HG03025 (cell line): ENCODE measurements around the gene MKI67.

ENCODE experiments used
- ATAC-seq: cut with Tn5 transposase; IDR thresholded peaks from one replicate; pipeline ENCODE4 v1.9.1; 2021; ENCODE audit warnings: mild to moderate bottlenecking, moderate library complexity; ENCODE audit not compliant: unreplicated experiment, low FRiP score

Gene MKI67

GRCh38 chr10:128056303-128057050 is 69.7 kb downstream of the MKI67 start:
- ATAC-seq: no peak

- ATAC-seq: no peak
Measured at GRCh38 chr10:128055061-128055868, 71.0 kb downstream of the MKI67 start.

GRCh38 chr10:128054163-128054970 is 71.9 kb downstream of the MKI67 start:
- no peak for ATAC-seq

GRCh38 chr10:128053356-128053755 is 72.9 kb downstream of the MKI67 start:
- ATAC-seq: no peak

- no peak for ATAC-seq
Measured at GRCh38 chr10:128052696-128053095, 73.5 kb downstream of the MKI67 start.

- ATAC-seq: no peak
Measured at GRCh38 chr10:128051548-128051947, 74.7 kb downstream of the MKI67 start.

- no peak for ATAC-seq
Measured at GRCh38 chr10:128050936-128051335, 75.3 kb downstream of the MKI67 start.

- ATAC-seq: no peak
Measured at GRCh38 chr10:128050121-128050516, 76.1 kb downstream of the MKI67 start.

GRCh38 chr10:128049226-128050120 is 76.8 kb downstream of the MKI67 start:
- ATAC-seq: no peak

GRCh38 chr10:128048819-128049210 is 77.4 kb downstream of the MKI67 start:
- ATAC-seq: no peak

- no peak for ATAC-seq
Measured at GRCh38 chr10:128047991-128048818, 78.0 kb downstream of the MKI67 start.

GRCh38 chr10:128047351-128047750 is 78.9 kb downstream of the MKI67 start:
- ATAC-seq: peak; percentile 96

- ATAC-seq: no peak
Measured at GRCh38 chr10:128046953-128047290, 79.3 kb downstream of the MKI67 start.
